Right ventricle myocardium inferior (tissue), 1 donor: ENCODE measurements around the gene ICAM3. TPM values are rescaled to one million over a fixed set of nuclear protein-coding genes. Genes with fewer than 3 reads are reported as not detected.
"Not testable (repeated sequence)": the region's sequence is repeated elsewhere in the genome, so short reads cannot be mapped to it uniquely, and the experiment has no call there.

Experiments
- ATAC-seq: fragments of 200-7000 bp; cut with Tn5 transposase; one replicate; pipeline ENCODE4 v1.9.1; 2020; ENCODE audit warnings: mild to moderate bottlenecking, moderate library complexity
- DNase-seq: peaks from one replicate; pipeline ENCODE4 v3.0.0; 2021; ENCODE audit errors: missing footprints
- intact Hi-C: fragments of 100-400 bp; cut with DNase I; formaldehyde crosslinking; loops from one replicate; pipeline ENCODE4 v1.11.0; 2022
- total RNA-seq: library from RNA; stranded (reverse); fragmentation: NEBNext Ultra II Directional; extraction: Animal tissue kit (Norgen Biotek cat#: 25700); gene quantifications from one replicate; pipeline ENCODE4 v1.2.1, GENCODE V29; 2021
- donor health status: DM: no; HTN: yes; CAD: no; lungs with severe emphysema.

Gene ICAM3
- total RNA-seq, 1 donor from 2014 or later: 36.7 TPM

- intact Hi-C loops: loop anchor here (1.0 kb wide), 1 partner anchor 21 kb away; the partner anchor contains the start of gene RAVER1
- DNase-seq (peak; percentile 83), ATAC-seq (peak; percentile 80)
These were observed 14.5 kb upstream of the ICAM3 start for GRCh38 chr19:10353793-10354391.

- intact Hi-C loops: loop anchor here (1.0 kb wide), 1 partner anchor 20 kb away; the partner anchor contains the start of gene RAVER1
- peak; percentile 88 for ATAC-seq
- peak; percentile 86 for DNase-seq
These were observed 13.6 kb upstream of the ICAM3 start for GRCh38 chr19:10352764-10353671.

GRCh38 chr19:10346509-10346908, 7.1 kb upstream of the ICAM3 start:
- intact Hi-C loops: no loop called here
- peak; percentile 83 for DNase-seq
- peak; percentile 69 for ATAC-seq

- intact Hi-C loops: no loop called here
- DNase-seq (no peak), ATAC-seq (no peak)
These were observed 5.4 kb upstream of the ICAM3 start for GRCh38 chr19:10344780-10345179.

- intact Hi-C loops: no loop called here
- ATAC-seq (no peak), DNase-seq (no peak)
These were observed 4.1 kb upstream of the ICAM3 start for GRCh38 chr19:10343495-10343894.

DNA sequence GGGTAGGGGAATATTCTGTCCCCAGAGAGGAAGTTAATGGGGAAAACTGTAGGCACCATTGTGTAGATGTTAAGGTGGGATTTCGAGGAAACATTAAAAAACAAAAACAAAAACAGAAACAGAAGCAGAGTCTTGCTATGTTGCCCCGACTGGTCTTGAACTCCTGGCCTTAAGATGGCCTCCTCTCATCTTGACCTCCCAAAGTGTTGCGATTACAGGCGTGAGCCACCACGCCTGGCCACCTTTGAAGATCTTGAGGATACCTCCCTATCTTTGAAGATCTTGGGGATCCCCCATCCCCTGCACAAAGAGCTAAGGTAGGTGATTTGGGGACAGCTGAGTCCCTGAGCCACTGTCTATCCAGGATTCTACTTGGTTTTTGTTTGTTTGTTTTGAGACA, 553 bp upstream of the ICAM3 start:
- ATAC-seq (no peak), DNase-seq (no peak)
- intact Hi-C loops: no loop called here

- intact Hi-C loops: no loop called here
- DNase-seq (peak; percentile 22), ATAC-seq (no peak)
These were observed 484 bp downstream of the ICAM3 start for GRCh38 chr19:10338940-10339339.

- intact Hi-C loops, ATAC-seq: not testable (repeated sequence)
- peak; percentile 32 for DNase-seq
These were observed 2.7 kb downstream of the ICAM3 start for GRCh38 chr19:10336725-10337124.

DNA sequence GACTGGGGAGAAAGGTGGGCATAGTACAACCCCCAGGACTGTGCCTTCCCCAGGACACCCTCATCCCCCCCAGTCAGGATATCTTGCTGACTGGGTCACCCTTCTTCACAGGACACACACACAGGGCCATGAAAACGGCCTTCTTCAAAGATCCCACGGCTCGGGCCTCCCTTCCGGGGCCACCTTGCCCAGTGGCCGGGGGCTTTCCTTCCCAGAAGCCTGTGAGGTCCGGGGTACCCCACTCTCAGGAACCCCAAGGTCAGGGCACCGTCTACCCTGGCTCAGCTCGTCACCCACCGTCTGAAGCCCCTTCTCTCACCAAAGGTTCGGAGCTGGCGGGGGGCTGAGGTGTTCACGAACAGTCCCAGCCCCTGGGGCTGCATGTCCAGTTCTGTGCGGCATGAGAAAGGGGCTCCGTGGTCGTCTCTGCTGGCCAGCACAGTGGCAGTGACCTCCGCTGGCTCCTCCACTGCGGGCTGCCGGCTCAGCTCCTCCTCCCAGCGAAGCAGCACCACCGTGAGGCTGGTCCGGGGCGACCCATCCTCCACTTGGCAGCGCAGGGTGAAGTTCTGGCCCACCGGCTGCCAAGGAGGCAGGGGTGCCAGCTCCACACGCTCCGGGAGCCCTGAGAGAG, 4.0 kb downstream of the ICAM3 start:
- DNase-seq (peak; percentile 62), ATAC-seq (peak; percentile 8)
- intact Hi-C loops: no loop called here

DNA sequence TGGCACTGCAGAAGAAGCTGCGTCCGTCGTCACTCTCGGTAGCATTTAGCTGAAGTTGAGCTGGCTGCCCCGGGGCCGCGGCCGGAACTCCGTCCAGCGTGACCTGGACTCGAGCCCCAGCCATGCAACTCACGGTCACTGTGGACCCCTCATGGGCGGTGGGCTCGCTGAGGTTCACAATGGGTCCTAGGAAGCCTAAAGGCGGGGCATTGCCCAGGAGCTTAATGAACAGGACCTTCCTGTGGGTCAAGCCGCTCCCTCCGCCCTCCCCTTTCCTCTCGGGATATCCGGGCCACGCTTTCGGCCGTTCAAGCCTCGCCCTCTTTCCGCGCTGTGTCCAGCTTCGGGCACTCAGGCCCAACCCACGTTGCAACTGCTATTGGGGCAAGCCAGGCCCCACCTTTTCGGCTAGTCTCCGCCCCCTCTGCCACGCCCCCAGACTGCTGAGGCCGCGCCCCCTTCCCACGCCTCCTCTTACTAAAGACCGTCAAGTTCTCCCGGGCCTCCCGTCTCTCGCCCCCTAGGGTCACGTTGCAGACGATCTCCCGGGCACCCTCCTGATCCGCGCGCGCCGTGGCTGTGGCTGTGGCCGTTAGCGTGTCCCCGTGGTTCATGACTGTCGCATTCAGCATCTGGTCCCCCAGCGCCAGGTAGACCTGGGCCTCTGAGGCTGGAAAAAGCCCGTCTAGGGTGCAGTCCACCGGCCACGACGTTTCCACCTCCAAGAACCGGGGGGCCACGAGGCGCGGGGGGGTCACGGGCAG, 4.7 kb downstream of the ICAM3 start:
- ATAC-seq (peak; percentile 93), DNase-seq (peak; percentile 95)
- intact Hi-C loops: no loop called here

- intact Hi-C loops: loop anchor here (1.0 to 2.0 kb wide), 3 partner anchors 19 to 63 kb away; partner anchors contain the start of genes ICAM1 and TYK2
- ATAC-seq (no peak), DNase-seq (peak; percentile 61)
These were observed 5.5 kb downstream of the ICAM3 start for GRCh38 chr19:10333758-10334587.

GRCh38 chr19:10332965-10333757, 6.3 kb downstream of the ICAM3 start, which contains the start of gene RAVER1:
RAVER1 (minus strand) TSS chr19:10333529; CDS start chr19:10333507, 22 bp downstream.
- ATAC-seq (peak; percentile 94), DNase-seq (peak; percentile 99)

GRCh38 chr19:10332158-10332964, 7.1 kb downstream of the ICAM3 start:
- ATAC-seq (no peak), DNase-seq (peak; percentile 32)
- intact Hi-C loops: loop anchor here (2.0 kb wide), 1 partner anchor 62 kb away; the partner anchor contains the start of gene ICAM1

More at GRCh38 chr19:10332965-10333757, 6.3 kb downstream of the ICAM3 start, which contains the start of gene RAVER1:
- intact Hi-C loops: loop anchor here (1.0 to 2.0 kb wide), 3 partner anchors 20 to 62 kb away; partner anchors contain the start of genes ICAM1 and TYK2

DNA sequence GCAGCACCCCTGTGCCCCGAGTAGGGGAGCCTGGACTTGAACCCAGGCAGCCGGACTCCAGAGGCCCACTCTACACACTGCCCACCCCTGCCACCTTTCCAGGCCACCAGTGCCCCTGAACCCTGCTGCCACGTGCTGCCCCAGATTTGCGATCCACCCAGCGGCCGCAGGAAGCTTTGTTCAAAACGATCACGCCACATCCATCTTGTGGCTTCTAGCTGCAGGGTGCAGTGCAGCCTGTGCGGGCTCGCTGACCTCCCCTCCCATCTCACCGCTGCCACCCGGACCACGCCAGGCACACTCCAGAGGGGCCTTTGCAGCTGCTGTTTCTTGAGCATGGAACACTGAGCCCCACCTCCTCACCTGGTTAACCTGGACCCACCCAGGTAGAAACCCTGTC, 9.9 kb downstream of the ICAM3 start:
- intact Hi-C loops: no loop called here
- DNase-seq: peak; percentile 15

DNA sequence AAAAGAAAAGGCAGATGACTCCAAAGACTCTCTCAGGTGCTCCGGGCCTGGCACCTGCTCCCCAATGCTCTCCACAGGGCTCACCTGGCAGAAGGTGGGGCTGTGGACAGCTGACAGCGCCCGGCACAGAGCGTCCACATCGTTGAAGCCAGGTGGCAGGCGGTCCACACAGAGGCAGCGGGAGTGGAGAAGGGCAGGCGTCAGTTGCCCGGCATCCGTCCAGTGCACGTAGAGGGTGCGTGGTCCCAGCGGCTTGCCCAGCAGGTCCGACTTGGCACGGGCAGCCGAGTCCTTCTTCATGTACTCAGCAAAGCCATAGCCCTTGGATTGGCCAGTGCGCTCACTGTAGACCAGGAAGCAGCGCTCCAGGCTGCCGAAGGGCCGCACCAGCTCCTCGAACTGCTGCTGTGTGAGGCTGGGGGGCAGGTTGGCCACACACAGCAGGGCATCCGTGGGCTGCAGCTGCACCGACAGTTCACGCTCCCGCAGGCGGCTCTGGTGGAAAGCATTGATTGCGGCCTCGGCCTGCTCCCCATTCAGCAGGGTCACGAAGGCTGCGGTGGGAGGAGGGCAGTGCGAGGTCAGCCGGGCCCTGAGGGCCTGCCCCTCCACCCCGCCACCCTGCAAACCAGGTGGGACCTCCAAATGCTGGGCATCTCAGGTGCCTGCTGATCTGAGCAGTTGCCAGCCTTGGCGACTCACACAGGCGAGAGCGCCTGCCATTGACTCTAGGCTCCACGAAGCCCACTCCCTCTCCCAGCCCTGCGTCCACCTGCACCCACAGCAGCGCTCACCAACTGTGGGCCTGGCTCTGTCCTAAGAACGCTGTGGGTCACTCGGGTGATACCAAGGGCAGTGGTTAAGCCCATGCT, 10.6 kb downstream of the ICAM3 start:
- intact Hi-C loops: no loop called here
- DNase-seq (peak; percentile 31), ATAC-seq (no peak)

More for the DNA sequence above, 9.9 kb downstream of the ICAM3 start:
- ATAC-seq: no peak
